COLO829 (cell line): Measurements from ENCODE around the gene LZTFL1.
"Not testable (repeated sequence)": the region's sequence is repeated elsewhere in the genome, so short reads cannot be mapped to it uniquely, and the experiment has no call there.

Source experiments
- DNase-seq: peaks from one replicate; pipeline ENCODE4 v3.0.0; 2012; ENCODE audit warnings: low spot score

The LZTFL1 gene

DNA sequence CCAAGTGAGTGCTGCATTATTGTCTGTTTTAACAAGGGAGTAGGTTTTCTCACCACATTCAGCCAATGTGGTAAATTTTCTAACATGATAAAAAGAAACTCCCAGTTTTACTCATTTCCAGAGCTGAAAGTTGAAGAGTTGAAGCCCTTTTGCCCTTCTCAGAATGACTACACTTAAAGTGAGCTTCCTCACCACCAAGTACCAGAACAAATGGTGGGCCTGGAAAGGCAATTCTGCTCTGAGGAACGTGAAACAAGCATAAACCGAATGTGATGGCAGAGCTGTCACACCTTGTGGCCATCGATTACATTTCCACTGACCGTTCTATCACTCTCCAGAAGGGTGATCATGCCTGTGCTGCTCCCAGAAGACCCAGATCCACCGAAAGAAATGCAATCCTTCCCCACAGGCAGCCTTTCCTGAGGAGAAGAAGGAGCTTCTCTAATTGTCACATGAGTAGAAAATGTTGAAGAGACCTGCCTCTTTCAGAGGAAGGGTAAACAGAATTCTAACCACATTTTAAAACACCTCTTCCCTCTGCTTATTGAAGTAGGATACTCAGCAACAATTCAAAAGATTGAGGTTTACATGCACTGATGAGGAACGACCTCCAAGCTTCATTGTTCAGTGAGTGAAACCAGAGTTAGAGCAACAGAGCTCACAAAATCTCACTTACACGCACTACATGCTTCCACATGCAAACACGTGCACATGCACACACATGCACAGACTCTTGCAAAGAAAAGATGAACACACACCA, 23.0 kb upstream of the LZTFL1 start:
- DNase-seq: no peak

DNA sequence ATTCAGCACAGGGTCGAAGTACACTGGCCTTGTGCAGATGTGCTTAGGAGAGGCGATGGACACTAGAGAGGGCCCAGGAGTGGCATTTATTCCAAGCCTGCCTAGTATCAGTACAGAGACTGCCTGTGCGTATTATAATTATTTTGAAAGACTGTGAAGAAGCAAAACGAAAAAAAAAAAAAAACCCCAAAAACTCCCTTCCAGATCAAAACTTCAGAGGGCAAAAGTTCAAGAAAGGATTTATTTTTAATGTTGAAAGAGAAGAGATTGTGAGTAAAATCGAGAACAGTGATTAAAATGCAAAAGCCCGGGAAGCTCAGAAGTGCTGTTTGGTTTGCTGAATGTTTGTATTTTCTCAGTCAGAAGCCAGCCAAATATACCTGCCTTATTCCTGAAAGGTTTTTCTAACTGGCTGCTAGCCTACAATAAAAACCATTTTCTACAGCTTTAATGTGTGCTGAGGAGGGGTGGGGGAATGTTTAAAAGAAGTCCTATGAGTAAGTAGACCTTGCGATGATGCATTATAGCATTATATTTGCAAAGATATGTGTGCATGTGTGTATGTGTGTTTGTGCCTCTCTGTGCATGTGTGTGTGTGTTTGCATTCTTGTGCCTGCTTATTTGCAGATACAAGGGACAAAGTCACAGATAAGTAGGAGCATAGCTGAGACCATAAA, 19.3 kb upstream of the LZTFL1 start:
- DNase-seq: no peak

DNA sequence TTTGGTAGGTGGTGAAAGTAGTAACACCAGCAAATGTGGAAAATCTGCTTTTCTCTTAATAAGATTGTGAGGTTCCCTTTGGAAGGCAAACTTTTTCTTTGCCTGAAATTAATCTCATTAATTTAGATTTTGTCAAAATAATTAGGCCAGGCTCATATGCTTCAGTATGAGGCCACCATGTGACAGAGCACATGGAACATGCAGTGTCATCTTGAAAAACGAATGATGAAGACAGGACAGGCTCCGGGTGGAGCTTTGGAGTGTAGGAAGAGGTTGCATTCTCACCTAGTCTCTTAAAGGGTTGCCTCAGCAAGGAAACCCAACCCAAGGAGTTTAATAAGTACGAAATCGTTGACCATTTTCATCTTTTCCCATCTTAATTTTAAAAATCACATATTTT, 18.6 kb upstream of the LZTFL1 start:
- DNase-seq: no peak

DNA sequence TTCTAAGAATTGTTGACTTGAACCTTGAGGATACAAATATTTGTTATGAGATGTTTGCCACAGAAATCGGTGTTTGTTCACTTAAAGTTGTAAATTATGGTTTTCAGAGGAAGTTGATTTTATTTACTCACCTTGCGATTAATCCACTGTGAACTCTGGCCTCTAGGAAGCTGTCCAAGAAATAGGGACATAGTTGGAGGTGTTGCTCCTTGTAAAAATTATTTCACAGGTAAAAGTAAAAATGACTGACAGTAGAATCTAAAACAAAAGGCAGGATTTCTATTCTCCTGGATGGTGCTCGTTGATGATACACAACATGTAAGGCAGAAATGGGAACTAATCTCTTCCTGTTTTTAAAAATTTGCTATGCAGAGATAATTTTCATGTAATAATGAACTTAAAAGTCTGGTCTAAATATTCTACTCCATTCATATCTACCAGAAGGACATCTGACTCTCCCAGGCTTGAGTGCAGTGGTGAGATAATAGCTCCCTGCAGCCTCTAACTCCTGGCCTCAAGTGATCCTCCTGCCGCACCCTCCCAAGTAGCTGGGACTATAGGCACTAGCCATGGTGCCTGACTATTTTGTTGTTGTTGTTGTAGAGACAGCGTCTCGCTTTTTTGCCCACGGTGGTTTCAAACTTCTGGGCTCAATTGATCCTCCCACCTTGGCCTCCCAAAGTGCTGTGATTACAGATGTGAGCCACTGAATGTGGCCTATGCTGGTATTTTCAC, 17.1 kb upstream of the LZTFL1 start:
- no peak for DNase-seq

DNA sequence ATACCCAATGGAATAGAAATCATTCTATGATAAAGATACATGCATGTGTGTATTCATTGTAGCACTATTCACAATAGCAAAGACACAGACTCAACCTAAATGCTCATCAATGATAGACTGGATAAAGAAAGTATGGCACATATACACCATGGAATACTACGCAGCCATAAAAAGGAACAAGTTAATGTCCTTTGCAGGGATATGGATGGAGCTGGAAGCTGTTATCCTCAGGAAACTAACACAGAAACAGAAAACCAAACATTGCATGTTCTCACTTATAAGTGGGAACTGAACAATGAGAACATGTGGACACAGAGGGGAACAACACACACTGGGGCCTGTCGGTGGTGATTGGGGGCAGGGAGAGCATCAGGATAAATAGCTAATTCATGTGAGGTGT, 15.1 kb upstream of the LZTFL1 start:
- not testable (repeated sequence) for DNase-seq

DNA sequence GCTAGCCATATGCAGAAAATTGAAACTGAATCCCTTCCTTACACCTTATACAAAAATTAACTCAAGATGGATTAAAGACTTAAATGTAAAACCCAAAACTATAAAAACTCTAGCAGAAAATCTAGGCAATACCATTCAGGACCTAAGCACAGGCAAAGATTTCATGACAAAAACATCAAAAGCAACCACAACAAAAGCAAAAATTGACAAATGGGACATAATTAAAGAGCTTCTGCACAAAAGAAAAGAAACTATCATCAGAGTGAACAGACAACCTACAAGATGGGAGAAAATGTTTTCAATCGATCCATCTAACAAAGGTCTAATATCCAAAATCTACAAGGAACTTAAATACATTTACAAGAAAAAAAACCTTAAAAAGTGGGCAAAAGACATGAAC, 14.4 kb upstream of the LZTFL1 start:
- not testable (repeated sequence) for DNase-seq

DNA sequence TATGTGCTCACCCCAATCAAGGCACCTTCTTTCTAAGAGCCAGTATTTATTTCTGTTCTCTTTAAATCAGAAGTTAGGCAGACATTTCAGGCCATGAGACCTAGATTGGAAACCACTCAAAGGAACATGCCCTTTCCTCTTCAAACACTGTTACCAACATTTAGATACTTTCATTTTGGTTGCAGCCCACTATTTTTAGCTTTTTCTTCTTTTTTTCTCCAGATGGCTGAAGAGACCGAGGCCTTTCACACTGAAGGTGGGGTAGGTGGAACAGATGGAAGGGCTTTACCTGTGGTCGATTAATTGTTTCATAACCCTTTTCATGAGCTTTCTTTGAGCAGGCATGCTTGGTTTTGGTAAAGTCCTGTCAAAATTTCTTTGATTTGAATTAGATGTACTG, 10.9 kb upstream of the LZTFL1 start:
- DNase-seq: no peak

DNA sequence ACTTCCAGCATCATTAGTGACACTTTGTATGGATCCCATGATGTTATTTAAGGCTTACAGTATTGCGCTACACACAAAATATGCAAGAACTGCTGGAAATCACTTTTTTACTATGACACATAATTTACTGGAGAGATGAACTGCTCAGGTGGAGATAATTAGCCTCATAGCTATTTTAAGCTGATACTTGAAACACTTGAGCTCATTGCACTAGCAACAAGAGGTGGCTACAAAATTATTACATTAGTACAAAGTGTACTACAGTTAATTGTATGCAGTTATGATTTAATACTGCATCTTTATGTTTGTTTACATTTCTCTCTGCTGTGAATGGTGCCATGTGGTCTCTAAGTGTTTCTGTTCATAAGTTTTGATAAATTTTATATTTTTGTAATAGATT, 6.5 kb upstream of the LZTFL1 start:
- DNase-seq: no peak

DNA sequence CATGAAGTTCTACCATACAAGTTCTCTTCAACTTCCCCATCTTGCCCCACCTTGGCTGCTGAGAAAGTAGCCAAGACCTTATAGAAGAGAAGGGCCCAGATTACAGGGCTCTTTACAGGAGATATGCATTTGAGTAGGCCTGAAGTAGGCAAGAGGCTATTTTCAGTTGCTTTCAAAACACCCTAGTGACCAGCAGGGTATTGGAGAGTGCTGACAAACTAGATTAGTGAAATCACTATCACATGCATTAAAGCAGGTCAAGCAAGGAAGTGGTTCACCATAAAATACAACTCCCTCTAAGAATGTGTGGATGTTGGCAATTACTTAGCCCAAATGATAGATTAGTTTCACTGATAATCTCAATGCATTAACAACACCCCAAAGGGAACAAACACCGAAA, 2.7 kb upstream of the LZTFL1 start:
- no peak for DNase-seq

DNA sequence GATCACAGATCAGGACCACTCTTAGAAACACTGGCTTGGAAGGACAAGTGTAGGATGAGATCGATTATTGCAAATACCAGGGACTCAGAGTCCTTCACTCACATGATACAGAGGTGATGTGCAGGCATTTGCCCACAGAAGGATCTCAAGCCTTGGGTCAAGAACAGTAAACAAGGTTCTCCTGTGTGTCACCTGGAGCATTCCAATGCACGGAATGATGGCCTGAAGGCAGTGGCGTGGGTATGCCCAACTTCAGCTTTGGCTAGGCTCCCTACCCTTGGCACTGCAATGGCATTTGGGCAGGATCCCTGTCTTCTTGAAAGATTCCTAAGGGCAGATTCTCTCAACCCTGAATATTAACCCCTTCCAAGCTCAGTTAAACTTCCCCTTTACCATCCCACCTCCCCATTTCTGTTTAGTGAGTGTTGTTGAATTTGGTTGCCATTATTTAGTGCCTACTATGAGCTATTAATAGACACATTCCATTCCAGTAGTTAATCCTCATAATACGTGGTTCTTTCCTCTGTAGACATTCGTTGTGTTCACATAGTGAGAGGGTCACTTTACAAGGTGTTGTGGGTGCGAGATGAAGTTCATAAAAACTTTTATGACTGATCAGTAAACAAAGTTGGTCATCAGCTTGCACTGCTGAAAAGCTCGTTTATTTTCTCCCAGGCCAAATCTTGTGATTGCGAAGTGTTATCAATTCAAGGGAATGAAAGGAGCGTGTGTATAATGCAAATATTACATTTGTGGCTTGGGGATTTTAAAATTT, 1.1 kb upstream of the LZTFL1 start:
- DNase-seq: no peak

DNA sequence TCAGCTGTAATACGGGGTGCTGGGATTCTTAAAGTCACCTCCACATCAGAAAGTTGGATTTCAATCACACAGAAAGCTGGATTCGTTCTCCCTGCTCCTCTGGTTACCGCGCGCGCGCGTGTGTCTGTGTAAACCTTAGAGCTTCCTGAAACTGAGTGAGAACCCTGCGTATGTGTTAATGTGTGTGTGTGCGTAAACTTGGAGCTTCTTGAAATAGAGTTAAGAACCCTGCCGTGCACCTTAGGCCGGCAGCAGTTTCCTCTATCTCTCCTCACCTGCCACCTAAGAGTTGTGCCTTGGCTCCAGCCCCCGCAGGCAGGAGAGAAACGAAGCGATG, 531 bp downstream of the LZTFL1 start:
- no peak for DNase-seq

DNA sequence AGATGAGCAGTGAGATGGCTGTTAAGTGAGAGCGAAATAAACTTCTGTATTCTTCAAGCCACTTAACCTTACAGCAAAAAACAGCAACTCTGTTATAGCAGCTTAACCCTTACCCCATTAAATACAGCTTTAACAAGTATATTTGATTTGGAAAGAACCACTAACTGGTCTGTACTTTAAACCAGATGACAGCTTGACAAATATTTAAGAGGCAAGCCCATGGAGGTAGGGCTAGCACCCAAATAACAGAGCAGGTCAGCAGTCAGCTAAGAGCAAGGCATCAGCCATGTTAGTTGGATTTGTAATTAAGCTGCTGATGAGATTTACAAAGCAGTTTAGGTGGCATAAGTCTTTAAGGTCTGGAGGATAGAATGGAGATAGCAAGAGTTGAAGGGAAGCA, 3.5 kb downstream of the LZTFL1 start:
- no peak for DNase-seq

DNA sequence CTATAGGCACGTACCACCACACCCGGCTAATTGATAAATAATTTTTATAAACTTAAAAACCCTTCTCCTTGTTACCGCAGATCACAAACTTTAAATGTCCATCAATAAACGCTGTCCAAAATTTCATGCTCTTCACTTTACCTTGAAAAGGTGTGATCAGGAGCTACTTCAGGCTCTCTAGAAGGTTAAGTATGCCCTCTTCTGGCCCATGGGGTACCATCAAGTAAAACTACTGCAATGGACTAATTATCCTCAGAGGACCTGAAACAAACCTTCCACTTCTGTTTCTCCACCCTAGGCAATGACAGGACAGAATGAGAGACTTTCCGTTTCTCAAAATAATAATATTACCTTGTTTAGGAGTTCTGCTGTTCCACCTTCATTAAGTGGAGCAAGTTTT, 9.2 kb downstream of the LZTFL1 start:
- no peak for DNase-seq

DNA sequence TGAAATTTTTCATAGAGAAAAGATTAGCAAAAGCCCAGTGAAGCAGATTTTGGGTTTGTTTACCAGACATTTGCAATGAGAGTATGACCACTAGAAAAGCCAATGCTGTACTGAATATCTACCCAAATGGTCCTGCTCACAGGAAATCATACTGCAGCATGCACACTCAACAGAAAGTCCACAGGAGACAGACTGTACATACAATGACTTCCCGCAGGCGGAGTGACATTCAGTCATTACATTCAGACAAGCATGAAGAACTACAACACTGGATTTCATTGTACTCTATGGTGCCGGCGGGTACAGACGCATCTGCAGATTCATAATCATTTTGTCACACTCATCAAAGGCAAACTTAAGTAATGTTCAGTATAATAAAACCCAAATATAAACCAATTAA, 11.8 kb downstream of the LZTFL1 start:
- no peak for DNase-seq

DNA sequence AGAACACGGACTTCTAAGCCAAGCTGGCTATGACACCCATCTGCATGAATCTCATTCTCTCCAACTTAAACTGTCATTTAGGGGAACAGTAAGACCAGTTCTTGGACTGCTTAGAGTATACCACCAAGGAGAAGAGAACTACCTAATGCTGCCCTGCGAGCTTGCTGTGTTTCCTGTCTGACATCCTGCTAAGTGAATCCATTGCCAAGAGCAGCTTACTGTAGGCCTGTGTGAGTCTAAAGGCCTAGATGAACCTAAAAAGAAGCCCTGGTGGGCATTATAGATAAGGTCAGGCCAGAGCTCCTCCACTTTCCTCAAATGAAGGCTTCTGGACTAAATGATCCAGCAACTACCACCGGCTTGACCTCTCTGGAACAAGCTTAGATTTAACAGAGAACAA, 15.0 kb downstream of the LZTFL1 start:
- no peak for DNase-seq

DNA sequence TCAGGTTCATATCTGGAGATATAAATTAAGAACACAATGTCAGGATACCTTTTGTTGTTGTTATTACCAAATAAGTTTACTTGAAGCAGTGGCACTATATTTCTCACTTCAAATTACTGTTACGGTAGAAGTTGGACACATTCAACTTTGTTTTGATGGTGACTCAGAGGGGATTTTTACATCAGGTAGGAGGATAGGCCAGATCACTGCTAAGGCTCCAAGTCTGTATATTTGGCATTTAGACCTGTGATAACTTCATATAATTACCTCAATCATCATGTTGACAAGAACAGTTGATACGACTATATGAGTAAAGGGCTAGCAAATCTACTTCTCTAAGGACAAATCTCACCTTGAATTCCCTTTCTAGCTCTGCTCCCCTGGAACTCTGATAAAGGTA, 15.6 kb downstream of the LZTFL1 start:
- no peak for DNase-seq

DNA sequence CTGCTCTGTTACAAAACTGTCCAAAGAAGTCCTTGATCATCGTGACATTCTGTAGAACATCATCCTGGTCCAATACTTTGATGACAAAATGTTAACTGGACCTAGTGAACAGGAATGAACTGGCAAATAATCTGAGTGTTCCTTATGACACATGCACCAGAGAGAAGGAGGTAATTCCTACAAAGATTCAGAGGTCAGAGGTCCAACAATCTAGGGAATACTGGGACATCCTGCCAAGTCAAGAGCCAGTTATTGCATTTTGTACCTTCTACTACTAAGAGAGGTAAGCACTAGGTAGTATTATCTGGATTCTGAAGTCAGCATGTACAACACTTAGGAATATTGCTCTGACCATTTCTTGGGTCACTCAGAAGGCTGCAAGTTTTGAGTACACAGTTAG, 20.8 kb downstream of the LZTFL1 start:
- no peak for DNase-seq

DNA sequence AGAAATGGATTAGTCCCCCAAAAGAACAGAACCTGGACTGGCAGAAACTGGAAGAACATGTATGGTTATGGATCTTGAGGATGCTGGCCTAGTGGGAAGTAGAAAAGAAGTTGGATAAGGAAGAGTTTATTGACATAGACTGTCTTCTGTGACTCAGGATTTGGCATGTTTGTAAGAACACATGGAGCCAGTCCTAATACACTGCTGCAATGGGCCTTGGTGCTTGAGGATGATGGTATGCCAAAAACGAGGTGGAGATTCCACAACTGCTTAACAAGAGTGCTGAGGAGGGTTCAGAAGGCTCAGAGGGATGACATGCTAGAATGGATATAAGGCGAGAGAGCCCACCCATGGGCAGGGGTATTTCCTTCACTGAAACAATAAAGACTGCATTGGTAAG, 22.4 kb downstream of the LZTFL1 start:
- DNase-seq: no peak

DNA sequence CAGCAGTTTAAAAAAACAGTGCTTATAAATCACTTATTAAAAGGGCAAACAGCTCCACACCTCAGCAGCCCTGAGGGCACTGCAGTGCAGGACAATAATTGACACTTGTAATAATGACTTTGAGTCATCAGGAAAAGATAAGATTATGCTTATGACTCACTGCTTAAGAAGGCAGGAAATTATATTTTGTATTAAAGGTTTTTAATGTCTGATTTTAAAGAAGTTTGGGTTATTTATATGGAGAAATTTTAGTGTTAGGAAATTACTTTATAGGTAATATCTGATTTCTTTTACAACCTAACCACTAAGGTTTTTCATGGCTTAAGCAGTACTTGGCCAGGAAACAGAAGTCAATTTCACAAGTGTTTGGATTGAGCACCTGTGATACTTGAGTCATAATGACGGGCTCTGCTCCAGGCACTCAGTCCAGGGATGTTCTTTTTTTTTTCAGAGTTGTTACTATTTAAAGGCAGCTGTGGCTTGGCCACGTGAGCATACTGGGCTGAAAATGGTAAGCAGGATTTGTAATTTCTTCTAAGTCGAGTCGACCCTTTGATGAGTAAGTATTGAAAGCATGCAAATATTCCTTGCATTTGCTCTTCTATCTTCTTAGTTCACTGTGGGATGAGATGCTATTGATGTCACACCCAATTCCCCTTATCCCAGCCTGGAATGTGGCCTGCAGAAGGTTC, 23.9 kb downstream of the LZTFL1 start:
- DNase-seq: peak; percentile 80

DNA sequence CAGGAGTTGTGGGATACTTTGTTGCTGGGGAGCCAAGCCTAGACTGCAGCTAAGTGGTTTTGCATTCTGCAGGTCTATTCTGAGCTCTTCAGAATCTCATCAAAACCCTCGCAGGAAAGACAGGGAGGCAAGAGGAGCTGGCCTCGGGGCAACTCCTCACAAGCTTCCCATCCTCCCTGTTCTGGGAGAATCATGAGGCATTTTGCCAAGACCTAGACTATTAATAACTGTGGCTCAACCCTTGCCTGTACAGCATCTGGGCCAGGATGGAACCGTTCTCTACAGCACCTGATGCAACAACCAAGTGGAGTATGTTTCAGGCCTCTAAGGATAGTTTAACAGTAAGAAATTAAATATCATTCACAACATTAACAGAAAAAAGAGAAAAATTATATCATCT, 25.4 kb downstream of the LZTFL1 start:
- DNase-seq: no peak

DNA sequence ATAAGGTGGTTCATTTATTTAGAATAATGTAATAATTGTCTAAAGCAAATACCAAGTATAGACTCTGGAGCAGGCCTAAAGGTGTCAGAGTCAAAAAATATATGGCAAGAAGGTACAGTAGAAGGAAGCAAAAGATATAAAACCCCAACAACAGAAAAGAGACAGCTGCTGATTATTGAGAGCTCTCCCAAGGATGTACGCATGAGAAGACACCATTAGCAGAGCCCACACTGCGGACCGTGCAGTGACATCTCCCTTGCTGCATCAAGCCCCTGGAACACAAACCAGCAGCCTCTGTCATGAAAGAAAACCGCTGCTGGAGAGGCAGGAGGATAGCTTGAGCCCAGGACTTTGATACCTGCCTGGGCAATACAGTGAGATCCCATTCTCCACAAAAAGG, 27.6 kb downstream of the LZTFL1 start:
- DNase-seq: no peak
